Subcutaneous adipose tissue (tissue), 4 donors: ENCODE data around the gene FBLN7. TPM values are rescaled to one million over a fixed set of nuclear protein-coding genes. Genes with fewer than 3 reads are reported as not detected.

Source experiments
- total RNA-seq, 4 donors: library from RNA; depleted of rRNA; stranded (reverse); fragments of >200 nt; gene quantifications; one replicate each; pipeline ENCODE4 v1.1.0, GENCODE V29; 2016
- TF ChIP-seq, protein P1 (sequence below): fragments of 450-650 bp; IDR thresholded peaks from one replicate; pipeline ENCODE4 v1.5.1; 2016; ENCODE audit warnings: low read depth, mild to moderate bottlenecking, control low read depth, antibody characterized with exemption, moderate library complexity

Gene FBLN7
- total RNA-seq = 10 to 100 TPM in 1 of 4 donors, 1 to 10 TPM in 3; 1.3 to 13.0 (median 4.7) TPM

- TF ChIP-seq, protein P1, sequence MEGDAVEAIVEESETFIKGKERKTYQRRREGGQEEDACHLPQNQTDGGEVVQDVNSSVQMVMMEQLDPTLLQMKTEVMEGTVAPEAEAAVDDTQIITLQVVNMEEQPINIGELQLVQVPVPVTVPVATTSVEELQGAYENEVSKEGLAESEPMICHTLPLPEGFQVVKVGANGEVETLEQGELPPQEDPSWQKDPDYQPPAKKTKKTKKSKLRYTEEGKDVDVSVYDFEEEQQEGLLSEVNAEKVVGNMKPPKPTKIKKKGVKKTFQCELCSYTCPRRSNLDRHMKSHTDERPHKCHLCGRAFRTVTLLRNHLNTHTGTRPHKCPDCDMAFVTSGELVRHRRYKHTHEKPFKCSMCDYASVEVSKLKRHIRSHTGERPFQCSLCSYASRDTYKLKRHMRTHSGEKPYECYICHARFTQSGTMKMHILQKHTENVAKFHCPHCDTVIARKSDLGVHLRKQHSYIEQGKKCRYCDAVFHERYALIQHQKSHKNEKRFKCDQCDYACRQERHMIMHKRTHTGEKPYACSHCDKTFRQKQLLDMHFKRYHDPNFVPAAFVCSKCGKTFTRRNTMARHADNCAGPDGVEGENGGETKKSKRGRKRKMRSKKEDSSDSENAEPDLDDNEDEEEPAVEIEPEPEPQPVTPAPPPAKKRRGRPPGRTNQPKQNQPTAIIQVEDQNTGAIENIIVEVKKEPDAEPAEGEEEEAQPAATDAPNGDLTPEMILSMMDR = no peak
Measured at GRCh38 chr2:112138159-112139032, at the start of gene FBLN7. Gene FBLN7, plus strand, starts transcription at chr2:112138385. Its CDS starts 271 bp downstream, at chr2:112138656.

- TF ChIP-seq, protein P1 = no peak
Measured at GRCh38 chr2:112089375-112089774, 48.8 kb upstream of the FBLN7 start.

- TF ChIP-seq, protein P1 = no peak
Measured at GRCh38 chr2:112092286-112093041, 45.7 kb upstream of the FBLN7 start.

- TF ChIP-seq, protein P1 = no peak
Measured at GRCh38 chr2:112093216-112093615, 45.0 kb upstream of the FBLN7 start.

DNA sequence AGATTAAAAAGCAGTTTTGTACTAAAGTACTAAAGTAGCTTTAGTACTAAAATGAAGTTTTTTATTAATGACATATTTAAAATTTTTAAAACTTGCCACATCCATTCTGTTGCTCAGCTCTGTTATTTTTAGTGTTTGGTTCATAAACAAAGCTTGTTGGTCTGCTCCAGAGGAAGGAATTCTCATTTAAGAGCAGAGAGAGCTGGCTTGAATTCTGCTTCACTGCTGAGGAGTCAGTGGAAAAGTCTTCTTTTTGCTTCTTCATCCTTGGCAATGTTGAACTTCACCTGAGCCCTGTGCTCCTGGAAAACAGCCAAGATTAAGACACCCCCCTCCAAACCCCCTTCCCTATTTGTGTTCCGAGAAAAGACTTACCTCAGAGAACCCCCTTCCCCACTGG lies 42.5 kb upstream of the FBLN7 start:
- TF ChIP-seq, protein P1 = no peak

- TF ChIP-seq, protein P1 = no peak
Measured at GRCh38 chr2:112096098-112096497, 42.1 kb upstream of the FBLN7 start.
